ENCODE results near the gene IFI27.

GRCh38 chr14:94127330-94127729 is 16.8 kb downstream of the IFI27 start:
- TF ChIP-seq, protein P1, sequence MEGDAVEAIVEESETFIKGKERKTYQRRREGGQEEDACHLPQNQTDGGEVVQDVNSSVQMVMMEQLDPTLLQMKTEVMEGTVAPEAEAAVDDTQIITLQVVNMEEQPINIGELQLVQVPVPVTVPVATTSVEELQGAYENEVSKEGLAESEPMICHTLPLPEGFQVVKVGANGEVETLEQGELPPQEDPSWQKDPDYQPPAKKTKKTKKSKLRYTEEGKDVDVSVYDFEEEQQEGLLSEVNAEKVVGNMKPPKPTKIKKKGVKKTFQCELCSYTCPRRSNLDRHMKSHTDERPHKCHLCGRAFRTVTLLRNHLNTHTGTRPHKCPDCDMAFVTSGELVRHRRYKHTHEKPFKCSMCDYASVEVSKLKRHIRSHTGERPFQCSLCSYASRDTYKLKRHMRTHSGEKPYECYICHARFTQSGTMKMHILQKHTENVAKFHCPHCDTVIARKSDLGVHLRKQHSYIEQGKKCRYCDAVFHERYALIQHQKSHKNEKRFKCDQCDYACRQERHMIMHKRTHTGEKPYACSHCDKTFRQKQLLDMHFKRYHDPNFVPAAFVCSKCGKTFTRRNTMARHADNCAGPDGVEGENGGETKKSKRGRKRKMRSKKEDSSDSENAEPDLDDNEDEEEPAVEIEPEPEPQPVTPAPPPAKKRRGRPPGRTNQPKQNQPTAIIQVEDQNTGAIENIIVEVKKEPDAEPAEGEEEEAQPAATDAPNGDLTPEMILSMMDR (IDR thresholded peaks at IDR 0.05) = no peak
- no peak for TF ChIP-seq EZH2 (IDR thresholded peaks at IDR 0.05; ENCODE audit: borderline replicate concordance, insufficient read depth, low read depth, low read length, poor library complexity, severe bottlenecking)

Measured in B cell (primary cell).